ENCODE results near the gene MED28. TPM values are rescaled to one million over a fixed set of nuclear protein-coding genes. Genes with fewer than 3 reads are reported as not detected.

MED28 gene
- total RNA-seq, 1 experiment from 2014 or later = 60.5 TPM

- CTCF ChIA-PET = no interaction called here
- Mint-ChIP-seq H3K4me1 (ENCODE audit: low read depth, unreplicated experiment) (no peaks in the 10 kb centered on the region), H3K27ac (ENCODE audit: unreplicated experiment) (no peak overlapping the region), H3K36me3 (ENCODE audit: insufficient read depth, unreplicated experiment) (no peaks in the 10 kb centered on the region), H3K4me3 (ENCODE audit: unreplicated experiment) (no peak overlapping the region), H3K27me3 (ENCODE audit: insufficient read depth, unreplicated experiment) (peaks cover 2% of the 10 kb centered on the region), H3K9me3 (ENCODE audit: unreplicated experiment) (no peaks in the 10 kb centered on the region)
- Histone ChIP-seq H3K27me3 (replicated peaks; ENCODE audit: control insufficient read depth, insufficient read depth, low read length) (no peaks in the 10 kb centered on the region), H3K4me3 (ENCODE audit: low read depth, low read length) (no peak overlapping the region), H3K4me1 (no peaks in the 10 kb centered on the region), H3K9me3 (no peaks in the 10 kb centered on the region), H3K36me3 (ENCODE audit: control insufficient read depth, insufficient read depth, low read length) (no peaks in the 10 kb centered on the region)
- intact Hi-C loops (cut with micrococcal nuclease; ENCODE audit: unreplicated experiment) = no loop called here
- POLR2A ChIA-PET = no interaction called here
- no peak for DNase-seq
- BruUV-seq (replicated peaks) = no TSS peak
- TF ChIP-seq CTCF (IDR thresholded peaks at IDR 0.05; ENCODE audit: insufficient read depth in 1 of 2, low read depth in 1 of 2, low read length in 1 of 2, severe bottlenecking in 1 of 2, unreplicated experiment in 1 of 2) = no peak
These were observed 66.3 kb downstream of the MED28 start for GRCh38 chr4:17680559-17681280.

GRCh38 chr4:17681281-17682221 is 67.1 kb downstream of the MED28 start:
- Mint-ChIP-seq H3K4me1 (ENCODE audit: low read depth, unreplicated experiment) (no peaks in the 10 kb centered on the region), H3K27ac (ENCODE audit: unreplicated experiment) (no peak overlapping the region), H3K9me3 (ENCODE audit: unreplicated experiment) (no peaks in the 10 kb centered on the region), H3K27me3 (ENCODE audit: insufficient read depth, unreplicated experiment) (no peaks in the 10 kb centered on the region), H3K36me3 (ENCODE audit: insufficient read depth, unreplicated experiment) (no peaks in the 10 kb centered on the region), H3K4me3 (ENCODE audit: unreplicated experiment) (no peak overlapping the region)
- no peaks in the 10 kb centered on the region for H3K9me3 ChIP-seq
- no peaks in the 10 kb centered on the region for H3K36me3 ChIP-seq (ENCODE audit: control insufficient read depth, insufficient read depth, low read length)
- no peak overlapping the region for H3K4me3 ChIP-seq (ENCODE audit: low read depth, low read length)
- ChIA-PET POLR2A (no interaction called here), CTCF (no interaction called here)
- no peak for TF ChIP-seq CTCF (IDR thresholded peaks at IDR 0.05; ENCODE audit: insufficient read depth in 1 of 2, low read depth in 1 of 2, low read length in 1 of 2, severe bottlenecking in 1 of 2, unreplicated experiment in 1 of 2)
- no peak for DNase-seq
- H3K27me3 ChIP-seq (replicated peaks; ENCODE audit: control insufficient read depth, insufficient read depth, low read length) = no peaks in the 10 kb centered on the region
- no TSS peak for BruUV-seq (replicated peaks)
- no peaks in the 10 kb centered on the region for H3K4me1 ChIP-seq
- intact Hi-C loops (cut with micrococcal nuclease; ENCODE audit: unreplicated experiment) = no loop called here

GRCh38 chr4:17682222-17682566 is 67.8 kb downstream of the MED28 start:
- Mint-ChIP-seq H3K36me3 (ENCODE audit: insufficient read depth, unreplicated experiment) (no peaks in the 10 kb centered on the region), H3K4me3 (ENCODE audit: unreplicated experiment) (no peak overlapping the region), H3K27ac (ENCODE audit: unreplicated experiment) (no peak overlapping the region), H3K27me3 (ENCODE audit: insufficient read depth, unreplicated experiment) (no peaks in the 10 kb centered on the region), H3K4me1 (ENCODE audit: low read depth, unreplicated experiment) (no peaks in the 10 kb centered on the region), H3K9me3 (ENCODE audit: unreplicated experiment) (no peaks in the 10 kb centered on the region)
- H3K4me1 ChIP-seq = no peaks in the 10 kb centered on the region
- no TSS peak for BruUV-seq (replicated peaks)
- DNase-seq = no peak
- ChIA-PET CTCF (no interaction called here), POLR2A (no interaction called here)
- no peaks in the 10 kb centered on the region for H3K36me3 ChIP-seq (ENCODE audit: control insufficient read depth, insufficient read depth, low read length)
- H3K9me3 ChIP-seq = no peaks in the 10 kb centered on the region
- no peak overlapping the region for H3K4me3 ChIP-seq (ENCODE audit: low read depth, low read length)
- intact Hi-C loops (cut with micrococcal nuclease; ENCODE audit: unreplicated experiment) = no loop called here
- H3K27me3 ChIP-seq (replicated peaks; ENCODE audit: control insufficient read depth, insufficient read depth, low read length) = no peaks in the 10 kb centered on the region
- no peak for TF ChIP-seq CTCF (IDR thresholded peaks at IDR 0.05; ENCODE audit: insufficient read depth in 1 of 2, low read depth in 1 of 2, low read length in 1 of 2, severe bottlenecking in 1 of 2, unreplicated experiment in 1 of 2)

Other genes starting within 250 kb of the MED28 start
- 44.8 and 47.3 TPM in 2 replicates for gene QDPR, start 102.6 kb upstream of the MED28 start, total RNA-seq (2022)
- gene CLRN2, start 99.5 kb upstream of the MED28 start, total RNA-seq (2022) = not detected in 2 replicates
- 62.7 and 65.4 TPM in 2 replicates for gene LAP3, start 37.4 kb upstream of the MED28 start, total RNA-seq (2022)
- not detected in 2 replicates for gene FAM184B, start 167.0 kb downstream of the MED28 start, total RNA-seq (2022)
- 52.3 and 55.3 TPM in 2 replicates for gene DCAF16, start 196.1 kb downstream of the MED28 start, total RNA-seq (2022)
- gene NCAPG, start 196.3 kb downstream of the MED28 start, total RNA-seq (2022) = 48.9 and 54.0 TPM in 2 replicates

Data from Caco-2 (cell line).